ENCODE data around the gene USP7.

USP7 gene

DNA sequence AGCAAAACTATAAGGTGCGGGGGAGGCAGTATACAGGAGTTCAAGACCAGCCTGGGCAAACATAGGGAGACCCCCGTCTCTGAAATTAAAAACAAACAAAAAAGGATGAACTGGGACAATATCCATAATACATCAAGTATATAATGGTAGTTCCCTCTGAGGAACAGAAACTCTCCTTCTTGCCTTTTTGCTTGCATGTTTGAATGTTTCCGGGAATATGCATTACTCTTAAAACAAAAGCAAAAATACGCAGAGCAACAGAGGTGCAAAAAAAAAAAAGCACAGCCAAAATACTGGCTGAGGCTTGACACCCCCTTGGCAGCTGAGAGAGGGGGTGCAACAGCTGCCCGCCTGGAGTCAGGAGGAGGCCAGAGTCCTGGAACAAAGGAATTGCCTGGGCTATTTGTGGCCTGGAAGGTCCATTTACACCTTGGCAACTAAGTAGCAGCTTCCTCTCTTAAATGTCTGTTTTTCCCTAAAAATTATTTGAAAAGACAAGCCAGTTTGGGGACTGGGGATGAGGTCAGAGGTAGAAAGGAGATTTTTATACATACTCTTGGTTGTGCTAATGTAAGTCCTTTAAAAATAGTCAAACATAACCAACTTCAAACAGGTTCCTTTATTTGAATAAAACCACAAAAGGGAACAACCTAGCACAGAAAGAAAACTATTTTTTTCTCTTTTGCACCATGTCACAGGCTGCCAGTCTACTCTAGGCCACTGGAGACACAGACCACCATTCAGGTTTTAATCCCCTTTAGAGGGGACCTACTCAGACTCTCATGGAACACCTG, 19.5 kb downstream of the USP7 start:
- POLR2A ChIA-PET = no interaction called here
- CTCF ChIA-PET = interaction anchor here (2.3 to 9.0 kb wide), 3 partner anchors 7 to 64 kb away, joined by 7 to 109 read pairs (median 11); no protein-coding TSS in a partner anchor
- TF ChIP-seq, protein P1, sequence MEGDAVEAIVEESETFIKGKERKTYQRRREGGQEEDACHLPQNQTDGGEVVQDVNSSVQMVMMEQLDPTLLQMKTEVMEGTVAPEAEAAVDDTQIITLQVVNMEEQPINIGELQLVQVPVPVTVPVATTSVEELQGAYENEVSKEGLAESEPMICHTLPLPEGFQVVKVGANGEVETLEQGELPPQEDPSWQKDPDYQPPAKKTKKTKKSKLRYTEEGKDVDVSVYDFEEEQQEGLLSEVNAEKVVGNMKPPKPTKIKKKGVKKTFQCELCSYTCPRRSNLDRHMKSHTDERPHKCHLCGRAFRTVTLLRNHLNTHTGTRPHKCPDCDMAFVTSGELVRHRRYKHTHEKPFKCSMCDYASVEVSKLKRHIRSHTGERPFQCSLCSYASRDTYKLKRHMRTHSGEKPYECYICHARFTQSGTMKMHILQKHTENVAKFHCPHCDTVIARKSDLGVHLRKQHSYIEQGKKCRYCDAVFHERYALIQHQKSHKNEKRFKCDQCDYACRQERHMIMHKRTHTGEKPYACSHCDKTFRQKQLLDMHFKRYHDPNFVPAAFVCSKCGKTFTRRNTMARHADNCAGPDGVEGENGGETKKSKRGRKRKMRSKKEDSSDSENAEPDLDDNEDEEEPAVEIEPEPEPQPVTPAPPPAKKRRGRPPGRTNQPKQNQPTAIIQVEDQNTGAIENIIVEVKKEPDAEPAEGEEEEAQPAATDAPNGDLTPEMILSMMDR (IDR thresholded peaks at IDR 0.05; ENCODE audit: control extremely low read depth, extremely low read depth, low read depth, missing control alignments) = no peak
- peak; percentile 71 for DNase-seq (ENCODE audit: extremely low spot score)

DNA sequence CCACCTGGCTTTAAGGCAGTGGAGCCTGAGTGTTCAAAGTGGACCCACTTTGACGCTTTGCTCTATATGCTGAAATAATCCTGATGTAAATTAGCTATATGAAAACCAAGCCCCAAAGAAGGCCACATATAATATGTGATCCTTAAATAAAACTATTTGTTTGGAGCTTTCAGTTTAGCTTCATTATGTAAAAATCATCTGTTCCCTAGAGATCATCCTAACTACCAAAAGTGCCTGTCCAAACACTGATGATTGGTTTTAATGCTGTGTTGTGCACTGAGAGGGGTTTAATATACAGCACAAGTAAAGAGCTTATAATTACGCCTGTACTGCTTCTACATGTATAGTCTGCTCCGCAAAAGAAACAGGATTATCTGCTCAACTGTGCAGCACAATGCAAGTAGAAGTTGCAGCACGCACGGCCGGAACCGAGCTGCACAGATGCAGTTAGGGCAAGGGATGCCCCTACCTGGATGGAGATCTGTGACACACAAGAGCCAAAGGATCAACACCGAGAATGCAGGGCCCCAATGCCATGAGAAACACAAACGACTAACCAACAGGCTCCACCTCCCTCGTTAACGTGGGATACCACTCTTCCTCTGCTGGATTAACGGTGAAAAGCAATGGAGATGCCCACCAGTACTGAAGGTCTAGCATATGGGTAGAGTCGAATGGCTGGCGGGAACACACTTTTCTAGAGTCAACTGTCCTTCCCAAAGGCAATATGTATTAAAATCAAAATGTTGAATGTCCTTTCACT, 20.5 kb downstream of the USP7 start:
- CTCF ChIA-PET = interaction anchor here (1.0 to 1.5 kb wide), 8 partner anchors 8 to 192 kb away, joined by 3 to 7 read pairs (median 4); no protein-coding TSS in a partner anchor
- TF ChIP-seq, protein P1 (IDR thresholded peaks at IDR 0.05; ENCODE audit: control extremely low read depth, extremely low read depth, low read depth, missing control alignments) = no peak
- no peak for DNase-seq (ENCODE audit: extremely low spot score)
- POLR2A ChIA-PET = interaction anchor here (0.6 kb wide), 1 partner anchor 10 kb away, joined by 3 read pairs; no protein-coding TSS in a partner anchor

DNA sequence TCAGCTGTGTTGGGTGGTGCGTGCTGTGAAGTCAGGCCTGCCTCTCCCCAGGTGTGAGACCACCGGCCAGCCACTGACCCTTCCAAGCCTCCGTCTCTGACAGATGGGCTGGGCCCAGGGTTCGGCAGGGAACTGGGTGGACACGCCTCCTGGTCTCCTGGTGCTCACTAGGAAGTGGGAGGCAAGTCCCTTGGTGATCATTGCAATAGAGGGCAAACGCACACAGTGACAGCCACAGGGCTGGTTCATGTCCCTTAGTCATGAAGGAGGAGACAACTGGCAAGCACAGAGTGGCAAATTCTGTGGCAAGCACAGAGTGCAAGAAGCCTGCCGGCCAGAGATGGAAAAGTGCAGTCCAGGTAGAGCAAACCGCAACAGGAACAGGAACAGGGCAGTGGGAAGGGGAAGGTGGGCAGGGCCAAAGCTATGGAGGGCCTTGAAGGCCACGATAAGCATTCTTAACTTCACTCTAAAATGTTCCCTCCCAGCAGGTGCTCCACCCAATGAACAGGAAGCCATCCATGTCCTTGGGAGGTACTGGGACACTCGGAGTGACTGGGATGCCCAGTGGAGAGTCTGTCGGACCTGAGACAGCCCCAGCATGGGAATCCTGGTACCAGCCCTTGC, 21.9 kb downstream of the USP7 start:
- TF ChIP-seq, protein P1 (IDR thresholded peaks at IDR 0.05; ENCODE audit: control extremely low read depth, extremely low read depth, low read depth, missing control alignments) = no peak
- CTCF ChIA-PET = interaction anchor here (1.5 to 2.4 kb wide), 2 partner anchors 13 to 51 kb away, joined by 6 to 11 read pairs; no protein-coding TSS in a partner anchor
- POLR2A ChIA-PET = no interaction called here
- DNase-seq (ENCODE audit: extremely low spot score) = no peak

DNA sequence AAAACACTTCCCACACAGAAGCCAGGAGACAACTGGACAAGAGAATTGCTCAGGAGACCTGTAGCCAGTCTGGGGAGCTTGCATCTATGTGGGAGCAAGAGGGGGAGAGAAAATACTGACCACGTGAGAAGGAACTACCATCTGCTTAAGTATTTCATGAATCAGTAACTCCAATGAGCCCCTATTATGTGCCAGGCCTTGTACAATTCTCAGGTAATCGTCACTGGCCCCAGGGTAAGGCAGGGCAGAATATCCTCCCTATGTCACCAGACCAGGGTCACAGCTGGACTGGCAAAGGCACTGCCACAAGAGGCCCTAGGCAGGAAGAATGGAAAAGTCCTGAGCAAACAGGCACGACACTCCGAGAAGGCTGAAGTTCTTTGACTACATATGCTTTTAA, 25.9 kb downstream of the USP7 start:
- TF ChIP-seq, protein P1 (IDR thresholded peaks at IDR 0.05; ENCODE audit: control extremely low read depth, extremely low read depth, low read depth, missing control alignments) = no peak
- ChIA-PET POLR2A (interaction anchor here (1.5 kb wide), 1 partner anchor 10 kb away, joined by 4 read pairs; no protein-coding TSS in a partner anchor), CTCF (interaction anchor here (1.4 to 8.0 kb wide), 4 partner anchors 11 to 44 kb away, joined by 3 to 109 read pairs (median 20); no protein-coding TSS in a partner anchor)
- no peak for DNase-seq (ENCODE audit: extremely low spot score)

DNA sequence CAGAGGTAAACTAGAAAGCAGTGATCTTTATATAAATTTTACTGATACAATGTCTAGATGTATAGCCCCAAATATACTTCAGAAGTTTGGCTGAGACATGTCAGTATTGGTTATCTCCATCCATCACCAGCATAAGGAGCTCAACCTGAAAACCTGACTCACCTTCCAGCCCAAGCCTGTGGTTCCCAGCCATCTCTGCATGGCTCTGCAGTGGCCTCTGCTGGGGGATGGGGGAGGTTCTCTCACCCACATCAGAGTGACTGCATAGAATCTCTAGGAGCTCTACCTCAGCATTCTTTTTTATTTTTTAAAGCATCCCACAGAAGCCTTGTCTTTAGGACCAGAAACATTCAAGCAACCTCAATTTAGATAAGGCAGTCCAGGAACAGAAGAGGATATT, 27.3 kb downstream of the USP7 start:
- CTCF ChIA-PET = interaction anchor here (0.6 to 8.0 kb wide), 38 partner anchors 8 to 266 kb away, joined by 3 to 109 read pairs (median 5); no protein-coding TSS in a partner anchor
- TF ChIP-seq, protein P1 (IDR thresholded peaks at IDR 0.05; ENCODE audit: control extremely low read depth, extremely low read depth, low read depth, missing control alignments) = peak; percentile 71
- peak; percentile 73 for DNase-seq (ENCODE audit: extremely low spot score)
- POLR2A ChIA-PET = interaction anchor here (1.5 kb wide), 1 partner anchor 11 kb away, joined by 4 read pairs; no protein-coding TSS in a partner anchor

DNA sequence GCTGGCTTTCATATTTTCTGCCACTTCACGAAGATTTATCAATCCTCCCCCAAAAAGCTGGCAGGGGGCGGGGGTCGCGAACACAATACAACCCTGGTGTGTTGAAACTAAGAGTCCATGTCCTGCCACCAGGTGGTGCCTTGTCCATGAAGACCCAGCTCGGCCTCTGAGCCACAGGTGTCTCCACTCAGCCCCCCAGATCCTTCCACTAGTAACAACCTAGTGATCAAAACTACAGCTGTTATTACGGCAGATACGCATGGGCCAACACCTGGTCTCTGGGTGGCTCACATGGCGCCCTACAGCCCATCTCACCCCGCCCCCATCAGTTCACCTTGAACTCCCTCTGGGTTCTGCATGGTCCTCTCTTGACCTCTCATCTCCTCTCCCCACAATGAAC, 27.7 kb downstream of the USP7 start:
- ChIA-PET POLR2A (no interaction called here), CTCF (interaction anchor here (0.6 to 8.0 kb wide), 38 partner anchors 8 to 265 kb away, joined by 3 to 109 read pairs (median 4); partner anchors contain the start of gene HAPSTR1)
- TF ChIP-seq, protein P1 (IDR thresholded peaks at IDR 0.05; ENCODE audit: control extremely low read depth, extremely low read depth, low read depth, missing control alignments) = peak; percentile 10
- DNase-seq (ENCODE audit: extremely low spot score) = no peak

All from GM10248 (cell line).